Umbilical cord (tissue), 2 donors: ENCODE measurements around the gene SUPT20HL1. TPM values are rescaled to one million over a fixed set of nuclear protein-coding genes. Genes with fewer than 3 reads are reported as not detected.
"Not testable (repeated sequence)": the region's sequence is repeated elsewhere in the genome, so short reads cannot be mapped to it uniquely, and the experiment has no call there.

Experiments used
- DNase-seq: peaks from one replicate; pipeline ENCODE4 v3.0.0-alpha.2; 2015; ENCODE audit warnings: low spot score
- total RNA-seq: library from RNA; depleted of rRNA; stranded (reverse); fragments of >200 nt; gene quantifications from one replicate; pipeline ENCODE4 v1.2.3, GENCODE V29; 2014; ENCODE audit warnings: low replicate concordance; ENCODE audit not compliant: insufficient read depth

Gene SUPT20HL1
- total RNA-seq, 1 donor from 2014 or later = not detected

DNA sequence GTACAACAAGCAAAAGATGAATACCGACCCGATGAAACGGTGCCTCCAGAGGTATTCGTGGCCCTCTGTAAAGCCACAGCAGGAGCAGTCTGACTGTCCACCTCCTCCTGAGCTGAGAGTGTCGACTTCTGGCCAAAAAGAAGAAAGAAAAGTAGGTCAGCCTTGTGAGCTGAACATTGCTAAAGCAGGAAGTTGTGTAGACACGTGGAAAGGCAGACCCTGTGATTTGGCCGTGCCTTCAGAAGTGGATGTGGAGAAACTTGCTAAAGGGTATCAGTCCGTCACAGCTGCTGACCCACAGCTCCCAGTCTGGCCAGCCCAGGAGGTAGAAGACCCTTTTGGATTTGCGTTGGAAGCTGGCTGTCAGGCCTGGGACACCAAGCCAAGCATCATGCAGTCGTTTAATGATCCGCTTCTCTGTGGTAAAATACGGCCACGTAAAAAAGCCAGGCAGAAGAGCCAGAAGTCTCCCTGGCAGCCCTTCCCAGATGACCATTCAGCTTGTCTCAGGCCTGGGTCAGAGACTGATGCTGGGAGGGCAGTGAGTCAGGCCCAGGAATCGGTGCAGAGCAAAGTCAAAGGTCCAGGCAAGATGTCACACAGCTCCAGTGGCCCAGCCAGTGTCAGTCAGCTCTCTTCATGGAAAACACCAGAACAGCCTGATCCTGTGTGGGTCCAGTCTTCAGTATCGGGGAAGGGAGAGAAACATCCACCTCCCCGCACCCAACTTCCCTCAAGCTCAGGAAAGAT is 3.2 kb downstream of the SUPT20HL1 start:
- DNase-seq = not testable (repeated sequence)

GRCh38 chrX:24364326-24364725 is 3.9 kb downstream of the SUPT20HL1 start:
- DNase-seq = no peak

DNA sequence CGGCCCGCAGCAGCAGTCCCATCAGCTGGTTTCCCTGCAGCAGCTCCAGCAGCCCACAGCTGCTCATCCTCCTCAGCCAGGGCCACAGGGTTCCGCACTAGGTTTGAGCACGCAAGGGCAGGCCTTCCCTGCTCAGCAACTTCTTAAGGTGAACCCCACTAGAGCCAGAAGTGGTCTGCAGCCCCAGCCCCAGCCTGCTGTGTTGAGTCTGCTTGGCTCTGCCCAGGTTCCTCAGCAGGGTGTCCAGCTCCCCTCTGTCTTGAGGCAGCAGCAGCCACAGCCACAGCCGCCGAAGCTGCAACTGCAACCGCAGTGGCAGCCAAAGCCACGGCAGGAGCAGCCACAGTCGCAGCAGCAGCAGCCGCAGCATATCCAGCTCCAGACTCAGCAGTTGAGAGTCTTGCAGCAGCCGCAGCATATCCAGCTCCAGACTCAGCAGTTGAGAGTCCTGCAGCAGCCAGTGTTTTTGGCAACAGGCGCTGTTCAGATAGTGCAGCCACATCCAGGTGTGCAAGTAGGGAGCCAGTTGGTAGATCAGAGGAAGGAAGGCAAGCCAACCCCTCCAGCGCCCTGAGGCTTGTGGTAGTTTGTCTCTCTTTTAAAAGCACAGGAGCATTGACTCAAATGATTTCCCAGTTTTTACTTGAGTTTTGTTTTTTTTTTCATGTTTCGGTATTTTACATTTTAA is 4.6 kb downstream of the SUPT20HL1 start:
- DNase-seq = no peak

GRCh38 chrX:24366762-24367400 is 6.4 kb downstream of the SUPT20HL1 start:
- DNase-seq = not testable (repeated sequence)

DNA sequence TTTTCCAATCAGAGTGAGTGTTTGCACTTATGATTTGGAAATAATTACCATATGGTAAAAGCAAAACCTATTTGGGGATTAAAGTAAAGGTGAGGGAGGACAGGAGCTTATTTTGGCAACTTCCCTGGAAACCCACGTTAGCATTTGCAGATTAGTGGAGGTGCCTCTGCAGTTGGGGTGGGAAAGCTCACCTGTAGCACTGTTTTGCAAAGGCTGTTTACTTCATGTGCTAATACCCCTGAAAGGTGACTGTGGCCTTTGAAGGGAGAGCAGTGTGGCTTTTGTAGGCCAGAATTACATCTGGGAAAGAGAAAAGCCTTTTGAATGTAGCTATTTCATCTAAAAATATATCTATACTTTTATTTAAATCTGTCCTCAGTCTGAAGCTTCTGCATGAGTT is 9.4 kb downstream of the SUPT20HL1 start:
- no peak for DNase-seq

DNA sequence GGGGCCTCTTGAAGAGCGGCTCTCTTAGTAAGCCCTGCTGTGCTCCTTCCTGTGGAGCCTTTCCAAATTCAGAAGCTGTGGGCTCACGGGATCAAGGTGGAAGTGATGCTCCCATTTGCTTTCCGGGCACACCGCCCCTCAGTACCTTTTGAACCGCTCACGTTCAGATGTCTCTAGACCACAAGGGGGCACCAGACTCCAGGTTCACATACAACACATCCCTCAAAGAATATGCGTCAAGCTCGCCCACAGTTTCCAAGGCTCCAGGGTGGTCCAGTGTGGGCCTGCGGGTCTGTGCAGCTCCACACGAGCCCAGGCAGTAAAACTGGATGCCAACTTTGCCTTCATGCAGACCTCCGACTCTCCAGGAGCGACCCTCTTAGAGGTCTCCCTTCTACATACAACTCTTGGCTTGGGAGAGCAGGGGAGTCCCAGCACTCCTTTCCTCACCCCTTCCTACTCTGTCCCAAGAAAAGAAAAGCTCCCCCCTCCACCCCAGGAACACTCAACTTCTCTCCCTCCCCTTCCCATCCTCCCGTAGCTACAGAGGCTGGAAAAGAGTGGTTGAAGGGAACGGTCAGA is 11.0 kb downstream of the SUPT20HL1 start:
- DNase-seq = peak; percentile 52

DNA sequence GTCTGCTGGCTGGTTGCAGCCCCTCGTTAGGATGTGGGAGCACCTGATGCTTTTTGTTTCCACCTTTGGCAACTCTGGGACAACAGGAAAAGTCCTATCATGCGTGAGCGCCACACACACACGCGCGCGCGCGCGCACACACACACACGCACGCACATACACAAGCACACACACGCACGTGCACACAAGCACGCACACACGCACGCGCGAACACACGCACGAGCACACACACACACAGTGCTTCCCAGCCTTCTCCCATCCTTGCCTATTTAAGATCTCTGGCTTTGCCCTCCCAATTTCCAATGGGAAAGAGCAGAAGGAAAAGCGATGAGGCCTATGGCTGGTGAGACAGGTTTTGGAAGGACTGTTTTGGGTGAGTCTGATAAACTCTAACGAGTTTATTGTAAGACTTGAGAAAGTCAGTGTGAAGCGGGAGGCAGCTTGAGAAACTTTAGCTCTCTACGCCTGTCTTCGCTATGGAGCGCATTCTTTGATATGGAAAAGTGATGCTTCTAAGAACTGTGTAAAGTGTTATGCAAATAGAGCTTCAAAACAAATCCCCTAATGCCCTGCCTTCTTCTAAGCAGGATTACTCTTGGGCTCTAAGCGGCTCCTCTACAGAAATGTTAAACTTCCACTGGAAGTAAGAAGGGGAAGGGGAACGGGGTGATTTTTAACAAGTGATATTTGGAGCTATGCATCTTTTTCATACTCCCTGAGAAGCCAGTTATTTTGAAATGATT is 11.8 kb downstream of the SUPT20HL1 start:
- DNase-seq = no peak

DNA sequence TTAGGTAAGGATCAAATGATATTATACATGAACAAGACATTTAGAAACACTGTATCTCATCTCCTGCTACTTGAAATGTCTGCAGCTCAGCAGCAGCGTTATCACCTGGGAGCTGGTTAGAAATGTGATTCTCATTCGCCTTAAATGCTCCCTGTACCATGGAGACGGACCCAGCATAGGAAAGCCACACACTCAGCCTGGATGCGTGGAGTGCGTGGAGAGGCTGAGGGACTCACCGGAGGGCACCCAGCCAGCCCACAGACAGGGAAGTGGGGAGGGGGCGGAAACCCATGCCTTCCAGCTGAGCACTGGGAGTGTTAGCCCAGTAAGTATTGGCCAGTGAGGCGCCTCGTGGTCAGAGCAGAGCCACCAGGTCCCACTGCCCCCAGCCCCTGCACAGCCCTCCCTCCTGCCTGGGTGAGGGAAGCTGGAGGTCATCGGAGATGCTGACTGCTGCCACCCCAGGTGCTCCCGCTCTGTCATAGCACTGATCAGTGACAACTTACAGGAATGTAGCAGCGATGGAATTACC is 15.2 kb downstream of the SUPT20HL1 start:
- DNase-seq = no peak

- no peak for DNase-seq
These were observed 16.0 kb downstream of the SUPT20HL1 start for GRCh38 chrX:24376403-24376802.

GRCh38 chrX:24377195-24377594 is 16.8 kb downstream of the SUPT20HL1 start:
- DNase-seq = no peak

DNA sequence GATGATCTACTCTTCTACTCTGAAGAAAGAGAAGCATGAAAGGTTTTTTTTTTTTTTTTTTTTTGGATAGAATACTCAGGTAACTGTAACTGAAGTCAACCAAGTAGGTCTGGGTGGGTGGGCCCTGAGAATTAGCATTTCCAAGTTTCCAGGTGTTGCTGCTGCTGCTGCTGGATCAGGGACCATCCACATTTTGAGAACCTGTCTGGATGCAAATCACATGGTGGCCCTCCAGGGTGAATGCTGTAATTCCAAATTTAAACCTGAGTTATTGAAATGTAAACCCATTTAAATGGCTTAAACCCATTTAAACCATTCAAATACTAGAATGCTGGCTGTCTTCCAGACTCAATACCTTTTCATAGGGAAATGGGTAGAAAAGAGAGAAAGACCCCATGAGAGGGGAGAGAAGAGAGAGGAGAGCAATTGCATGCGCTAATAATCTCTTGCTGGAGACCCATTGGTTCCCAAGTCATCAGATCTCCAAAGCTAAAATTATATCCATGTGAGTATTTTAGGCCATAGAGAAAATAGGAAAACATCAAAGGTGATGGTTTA is 17.6 kb downstream of the SUPT20HL1 start:
- DNase-seq = no peak

- DNase-seq = no peak
These were observed 18.3 kb downstream of the SUPT20HL1 start for GRCh38 chrX:24378706-24379105.

- DNase-seq = no peak
These were observed 20.1 kb downstream of the SUPT20HL1 start for GRCh38 chrX:24380262-24381187.

DNA sequence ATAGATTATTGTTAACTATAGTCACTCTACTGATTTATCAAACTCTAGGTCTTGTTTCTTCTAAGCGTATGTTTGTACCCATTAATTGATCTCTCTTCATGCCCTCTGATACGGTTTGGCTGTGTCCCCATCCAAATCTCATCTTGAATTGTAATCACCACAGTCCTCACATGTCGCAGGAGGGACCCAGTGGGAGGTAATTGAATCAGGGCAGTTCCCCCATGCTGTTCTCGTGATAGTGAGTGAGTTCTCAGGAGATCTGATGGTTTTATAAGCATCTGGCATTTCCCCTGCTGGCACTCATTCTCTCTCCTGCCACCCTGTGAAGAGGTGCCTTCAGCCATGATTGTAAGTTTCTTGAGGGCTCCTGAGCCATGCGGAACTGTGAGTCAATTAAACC is 21.9 kb downstream of the SUPT20HL1 start:
- DNase-seq = not testable (repeated sequence)

- no peak for DNase-seq
These were observed 27.3 kb downstream of the SUPT20HL1 start for GRCh38 chrX:24387724-24388123.

DNA sequence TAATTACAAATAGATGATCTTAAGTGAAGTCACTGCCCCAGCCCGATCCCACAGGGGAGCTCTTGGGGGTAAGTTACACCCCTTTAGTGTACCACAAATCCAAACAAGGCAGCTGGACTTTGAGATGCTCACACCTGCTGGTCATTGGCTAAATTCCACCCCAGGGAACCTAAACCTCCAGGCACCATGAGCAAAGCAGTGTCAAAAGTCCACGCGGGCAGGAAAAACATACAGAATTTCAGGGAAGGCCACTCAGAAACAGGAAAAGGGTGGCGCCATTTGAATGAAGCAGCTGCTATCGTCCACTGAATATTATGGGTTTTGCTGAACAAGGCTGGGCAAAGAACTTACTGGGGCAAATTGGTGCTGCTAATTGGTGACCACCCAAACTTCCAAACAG is 30.9 kb downstream of the SUPT20HL1 start:
- DNase-seq = no peak

DNA sequence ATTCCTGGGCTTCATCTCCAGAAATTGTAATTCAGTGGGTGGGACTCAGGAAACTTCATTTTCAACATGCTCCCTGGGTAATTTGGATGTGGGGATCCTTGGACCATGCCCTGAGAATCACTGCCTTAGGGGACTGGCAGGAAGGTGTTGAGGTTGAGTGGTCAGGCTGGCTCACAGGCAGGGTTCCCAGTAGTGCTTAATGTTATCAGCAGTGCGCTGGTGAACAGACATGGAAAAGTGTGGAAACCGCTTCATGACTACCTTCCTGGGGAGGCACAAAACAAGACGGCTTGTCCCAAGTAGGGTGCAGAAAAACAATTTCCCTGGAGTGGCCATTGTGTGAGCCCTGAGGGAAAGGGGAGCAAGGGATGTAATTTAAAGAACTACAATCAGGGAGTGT is 31.4 kb downstream of the SUPT20HL1 start:
- no peak for DNase-seq

- DNase-seq = no peak
These were observed 32.3 kb downstream of the SUPT20HL1 start for GRCh38 chrX:24392709-24393108.

GRCh38 chrX:24395775-24396174 is 35.3 kb downstream of the SUPT20HL1 start:
- DNase-seq = peak; percentile 79
